Left ventricle myocardium inferior (tissue), 1 donor: ENCODE measurements around the gene RAPGEF3. TPM values are rescaled to one million over a fixed set of nuclear protein-coding genes. Genes with fewer than 3 reads are reported as not detected.

Source experiments
- DNase-seq: peaks from one replicate; pipeline ENCODE4 v3.0.0-alpha.2; 2020
- H3K27ac ChIP-seq: fragments of 200-600 bp; replicated peaks from 2 replicates; pipeline ENCODE4 v1.8.0; 2021
- H3K27me3 ChIP-seq: fragments of 200-600 bp; 2 replicates; pipeline ENCODE4 v1.8.0; 2021; ENCODE audit warnings: low read depth
- H3K36me3 ChIP-seq: fragments of 200-600 bp; 2 replicates; pipeline ENCODE4 v1.8.0; 2021
- H3K4me1 ChIP-seq: fragments of 200-600 bp; 2 replicates; pipeline ENCODE4 v1.8.0; 2021
- H3K4me3 ChIP-seq: fragments of 200-600 bp; 2 replicates; pipeline ENCODE4 v1.8.0; 2021; ENCODE audit warnings: mild to moderate bottlenecking, moderate library complexity
- H3K9me3 ChIP-seq: fragments of 200-600 bp; replicated peaks from 2 replicates; pipeline ENCODE4 v1.8.0; 2021
- intact Hi-C: fragments of 100-400 bp; cut with micrococcal nuclease; formaldehyde crosslinking; loops from one replicate; pipeline ENCODE4 v1.11.0; 2022
- total RNA-seq: library from RNA; stranded (reverse); fragmentation: NEBNext Ultra II Directional; extraction: Animal tissue kit (Norgen Biotek cat#: 25700); gene quantifications from one replicate; pipeline ENCODE4 v1.2.1, GENCODE V29; 2021
- TF ChIP-seq, protein P1 (sequence below): fragments of 200-600 bp; IDR thresholded peaks from 2 replicates; pipeline ENCODE4 v1.8.0; 2021; ENCODE audit warnings: antibody characterized with exemption, mild to moderate bottlenecking, borderline replicate concordance
- donor health status: DM: no; HTN: yes; CAD: no; lungs with severe emphysema.

The RAPGEF3 gene
- total RNA-seq, 1 donor from 2014 or later = 34.8 TPM

DNA sequence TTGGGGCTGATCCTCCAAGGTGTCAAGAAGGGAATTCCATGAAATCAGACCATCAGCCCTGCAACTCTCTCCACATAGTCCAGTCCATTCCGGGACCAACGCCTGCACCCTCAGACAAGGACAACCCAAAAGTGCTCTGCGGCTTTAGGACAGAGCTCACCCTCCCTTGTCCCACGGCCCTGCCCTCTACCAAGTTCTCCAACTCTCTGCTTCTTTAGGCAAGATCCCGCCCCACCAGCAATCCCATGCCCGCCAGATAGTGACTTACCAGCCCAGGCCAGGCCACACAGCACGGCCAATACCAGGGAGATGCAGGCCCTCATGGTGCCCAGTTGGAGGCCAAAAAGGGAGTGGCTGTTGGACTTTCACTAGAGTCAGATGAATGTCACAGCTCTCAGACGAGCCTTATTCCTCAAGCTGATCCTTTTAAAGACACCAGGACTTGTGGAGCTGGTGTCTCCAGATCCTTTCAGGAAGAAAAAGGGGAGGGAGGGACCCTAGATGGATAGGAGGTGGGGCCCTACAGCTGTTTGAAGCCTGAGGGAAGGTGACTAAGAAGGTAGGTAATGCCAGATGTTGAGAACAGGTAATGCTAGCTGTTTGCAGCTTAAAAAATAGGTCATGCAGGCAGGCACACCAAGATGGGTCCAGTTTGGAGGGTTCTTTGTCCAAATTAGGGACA, 33.4 kb downstream of the RAPGEF3 start, which contains the start of gene ENDOU:
TSS of gene ENDOU (minus strand) at position 400 of the 682 bp plus-strand sequence. CDS start at position 323, 77 bp downstream.
- Histone ChIP-seq H3K36me3 (no peaks in the 10 kb centered on the region), H3K27ac (no peak within 1 kb of the TSS), H3K9me3 (no peaks in the 10 kb centered on the region), H3K4me1 (peaks cover 22% of the 10 kb centered on the region), H3K4me3 (no peak within 1 kb of the TSS), H3K27me3 (no peaks in the 10 kb centered on the region)
- DNase-seq = no peak
- TF ChIP-seq, protein P1, sequence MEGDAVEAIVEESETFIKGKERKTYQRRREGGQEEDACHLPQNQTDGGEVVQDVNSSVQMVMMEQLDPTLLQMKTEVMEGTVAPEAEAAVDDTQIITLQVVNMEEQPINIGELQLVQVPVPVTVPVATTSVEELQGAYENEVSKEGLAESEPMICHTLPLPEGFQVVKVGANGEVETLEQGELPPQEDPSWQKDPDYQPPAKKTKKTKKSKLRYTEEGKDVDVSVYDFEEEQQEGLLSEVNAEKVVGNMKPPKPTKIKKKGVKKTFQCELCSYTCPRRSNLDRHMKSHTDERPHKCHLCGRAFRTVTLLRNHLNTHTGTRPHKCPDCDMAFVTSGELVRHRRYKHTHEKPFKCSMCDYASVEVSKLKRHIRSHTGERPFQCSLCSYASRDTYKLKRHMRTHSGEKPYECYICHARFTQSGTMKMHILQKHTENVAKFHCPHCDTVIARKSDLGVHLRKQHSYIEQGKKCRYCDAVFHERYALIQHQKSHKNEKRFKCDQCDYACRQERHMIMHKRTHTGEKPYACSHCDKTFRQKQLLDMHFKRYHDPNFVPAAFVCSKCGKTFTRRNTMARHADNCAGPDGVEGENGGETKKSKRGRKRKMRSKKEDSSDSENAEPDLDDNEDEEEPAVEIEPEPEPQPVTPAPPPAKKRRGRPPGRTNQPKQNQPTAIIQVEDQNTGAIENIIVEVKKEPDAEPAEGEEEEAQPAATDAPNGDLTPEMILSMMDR = no peak
- intact Hi-C loops = no loop called here

- no peak for DNase-seq
- Histone ChIP-seq H3K27ac (no peak overlapping the region), H3K4me1 (peaks cover 17% of the 10 kb centered on the region), H3K27me3 (no peaks in the 10 kb centered on the region), H3K4me3 (no peak overlapping the region), H3K9me3 (no peaks in the 10 kb centered on the region), H3K36me3 (no peaks in the 10 kb centered on the region)
- intact Hi-C loops = no loop called here
- TF ChIP-seq, protein P1 = no peak
Observed at GRCh38 chr12:47722941-47723631, 35.6 kb downstream of the RAPGEF3 start.

DNA sequence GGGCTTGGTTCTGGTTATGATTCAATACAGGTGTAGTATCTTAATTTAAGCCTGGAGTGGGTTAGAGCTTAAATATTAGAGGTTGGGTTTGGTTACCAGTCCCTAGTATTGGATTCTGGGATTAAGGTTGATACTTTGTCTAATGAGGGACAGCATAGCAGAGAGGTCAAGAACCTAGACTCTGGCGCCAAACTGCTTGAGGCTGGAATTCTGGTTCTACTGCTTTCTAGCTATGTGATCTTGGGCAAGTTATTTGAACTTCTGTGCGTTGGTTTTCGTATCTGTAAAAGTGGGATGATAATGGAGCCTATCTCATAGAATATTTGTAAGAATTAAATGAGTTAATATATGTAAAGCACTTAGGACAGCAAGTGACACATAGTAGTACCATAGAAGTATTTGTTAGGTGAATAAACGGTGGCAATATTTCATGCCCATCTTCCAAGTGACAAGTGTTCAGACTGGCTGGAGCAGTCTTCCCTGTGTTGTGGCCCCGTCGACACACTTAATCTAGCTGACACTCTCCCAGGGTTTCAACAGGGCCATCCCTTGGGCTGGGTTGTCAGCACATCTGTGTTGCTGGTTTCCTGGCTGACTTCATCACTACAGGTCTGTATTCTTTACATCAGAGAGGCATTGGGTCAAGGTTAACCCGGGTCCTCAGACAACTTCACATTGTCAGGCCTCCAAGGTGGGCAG, 36.4 kb downstream of the RAPGEF3 start:
- Histone ChIP-seq H3K27ac (no peak overlapping the region), H3K9me3 (no peaks in the 10 kb centered on the region), H3K36me3 (no peaks in the 10 kb centered on the region), H3K4me3 (no peak overlapping the region), H3K4me1 (peaks cover 24% of the 10 kb centered on the region), H3K27me3 (no peaks in the 10 kb centered on the region)
- DNase-seq = no peak
- TF ChIP-seq, protein P1 = no peak
- intact Hi-C loops = no loop called here

DNA sequence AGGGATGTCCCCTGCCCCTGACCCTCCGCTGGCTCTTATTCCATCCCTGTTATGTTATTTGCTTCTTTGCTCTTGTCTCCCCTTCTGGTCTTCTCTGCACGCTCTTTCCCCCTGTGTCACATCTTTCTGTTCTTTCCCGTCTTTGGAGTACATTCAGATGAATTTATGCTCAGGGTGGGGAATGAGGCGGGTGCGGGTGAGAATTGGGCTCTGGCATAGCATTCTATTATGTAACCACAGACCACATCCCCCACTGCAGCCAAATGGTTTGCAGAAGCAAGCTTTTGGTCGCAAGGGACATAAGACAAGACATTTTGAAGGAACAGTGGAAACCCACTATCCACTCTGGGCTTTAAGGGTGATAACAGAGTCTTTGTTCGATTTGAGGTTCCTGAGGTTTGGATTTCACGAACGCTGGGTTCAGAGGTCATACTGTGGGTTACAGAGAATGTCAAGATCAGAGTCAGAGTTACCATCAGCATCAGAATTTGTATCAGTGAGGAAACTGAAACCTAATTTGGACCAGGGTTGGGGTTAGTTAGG, 37.2 kb downstream of the RAPGEF3 start:
- TF ChIP-seq, protein P1 = no peak
- Histone ChIP-seq H3K27ac (no peak overlapping the region), H3K27me3 (no peaks in the 10 kb centered on the region), H3K36me3 (no peaks in the 10 kb centered on the region), H3K9me3 (no peaks in the 10 kb centered on the region), H3K4me3 (no peak overlapping the region), H3K4me1 (peaks cover 32% of the 10 kb centered on the region)
- DNase-seq = no peak
- intact Hi-C loops = no loop called here

GRCh38 chr12:47718531-47718930, 40.1 kb downstream of the RAPGEF3 start:
- H3K27me3 ChIP-seq = no peaks in the 10 kb centered on the region
- intact Hi-C loops = loop anchor here (5.0 kb wide), 2 partner anchors 49 to 119 kb away; no protein-coding TSS in a partner anchor
- H3K27ac ChIP-seq = peak overlapping the region; percentile 95
- peaks cover 55% of the 10 kb centered on the region for H3K4me1 ChIP-seq
- DNase-seq = no peak
- H3K36me3 ChIP-seq = no peaks in the 10 kb centered on the region
- H3K4me3 ChIP-seq = no peak overlapping the region
- TF ChIP-seq, protein P1 = no peak
- H3K9me3 ChIP-seq = no peaks in the 10 kb centered on the region
